IgD-negative memory B cell (primary cell): Measurements from ENCODE around the gene OSBPL2. TPM values are rescaled to one million over a fixed set of nuclear protein-coding genes. Genes with fewer than 3 reads are reported as not detected.

Source experiments
- H3K27ac Mint-ChIP-seq, 3 donors: one replicate each; pipeline ENCODE4 v1.8.0; 2020 to 2022; ENCODE audit warnings: mild to moderate bottlenecking in 3 of 3, mixed read lengths in 3 of 3, moderate library complexity in 1 of 3
- H3K27me3 Mint-ChIP-seq: one replicate; pipeline ENCODE4 v1.8.0; 2021; ENCODE audit warnings: mixed read lengths
- H3K36me3 Mint-ChIP-seq: one replicate; pipeline ENCODE4 v1.8.0; 2020; ENCODE audit warnings: mild to moderate bottlenecking, mixed read lengths
- H3K4me1 Mint-ChIP-seq, 3 donors: one replicate each; pipeline ENCODE4 v1.8.0; 2020 to 2022; ENCODE audit warnings: mixed read lengths in 3 of 3, mild to moderate bottlenecking in 1 of 3
- H3K4me3 Mint-ChIP-seq, 4 donors: one replicate each; pipeline ENCODE4 v1.8.0; 2020 to 2022; ENCODE audit warnings: mild to moderate bottlenecking in 4 of 4, mixed read lengths in 4 of 4, moderate library complexity in 3 of 4
- H3K9me3 Mint-ChIP-seq, 3 donors: one replicate each; pipeline ENCODE4 v1.8.0; 2020 to 2021; ENCODE audit warnings: mixed read lengths in 3 of 3, mild to moderate bottlenecking in 1 of 3
- polyA plus RNA-seq: library from polyadenylated mRNA; unstranded; fragments of 300-500 nt; fragmentation: Illumina TruSeq; gene quantifications from one replicate; pipeline ENCODE4 v1.2.3, GENCODE V29; 2021

The OSBPL2 gene
- polyA plus RNA-seq, 1 donor from 2014 or later: 25.6 TPM

- Mint-ChIP-seq H3K4me1 (peaks cover 0 to 4% (median 0%) of the 10 kb centered on the region in 3 donors), H3K4me3 (peak overlapping the region in 1 of 4 donors; percentile 28), H3K36me3 (no peaks in the 10 kb centered on the region), H3K9me3 (peaks cover 0 to 4% (median 0%) of the 10 kb centered on the region in 3 donors), H3K27ac (no peak overlapping the region), H3K27me3 (peaks cover 27% of the 10 kb centered on the region)
Observed at GRCh38 chr20:62224113-62224855, 14.0 kb upstream of the OSBPL2 start.

GRCh38 chr20:62225026-62225425 lies 13.3 kb upstream of the OSBPL2 start:
- H3K27me3 Mint-ChIP-seq: peaks cover 27% of the 10 kb centered on the region
- H3K4me3 Mint-ChIP-seq: no peak overlapping the region
- peaks cover 0 to 4% (median 0%) of the 10 kb centered on the region in 3 donors for H3K4me1 Mint-ChIP-seq
- H3K9me3 Mint-ChIP-seq: peaks cover 0 to 4% (median 0%) of the 10 kb centered on the region in 3 donors
- H3K27ac Mint-ChIP-seq: no peak overlapping the region
- H3K36me3 Mint-ChIP-seq: no peaks in the 10 kb centered on the region

GRCh38 chr20:62225820-62226635 lies 12.3 kb upstream of the OSBPL2 start:
- Mint-ChIP-seq H3K27ac (no peak overlapping the region), H3K9me3 (peaks cover 0 to 4% (median 0%) of the 10 kb centered on the region in 3 donors), H3K4me3 (no peak overlapping the region), H3K27me3 (peaks cover 26% of the 10 kb centered on the region), H3K4me1 (peaks cover 0 to 3% (median 0%) of the 10 kb centered on the region in 3 donors), H3K36me3 (no peaks in the 10 kb centered on the region)

GRCh38 chr20:62226707-62227590 lies 11.4 kb upstream of the OSBPL2 start:
- Mint-ChIP-seq H3K4me1 (peaks cover 0 to 2% (median 0%) of the 10 kb centered on the region in 3 donors), H3K27me3 (peaks cover 18% of the 10 kb centered on the region), H3K9me3 (peaks cover 0 to 4% (median 0%) of the 10 kb centered on the region in 3 donors), H3K27ac (no peak overlapping the region), H3K36me3 (no peaks in the 10 kb centered on the region), H3K4me3 (no peak overlapping the region)

- Mint-ChIP-seq H3K4me1 (peaks cover 0 to 2% (median 0%) of the 10 kb centered on the region in 3 donors), H3K36me3 (no peaks in the 10 kb centered on the region), H3K4me3 (no peak overlapping the region), H3K9me3 (peaks cover 0 to 4% (median 0%) of the 10 kb centered on the region in 3 donors), H3K27ac (no peak overlapping the region), H3K27me3 (peaks cover 14% of the 10 kb centered on the region)
Observed at GRCh38 chr20:62227591-62227976, 10.7 kb upstream of the OSBPL2 start.

- no peaks in the 10 kb centered on the region for H3K36me3 Mint-ChIP-seq
- H3K27me3 Mint-ChIP-seq: peaks cover 10% of the 10 kb centered on the region
- H3K4me1 Mint-ChIP-seq: peaks cover 0 to 2% (median 0%) of the 10 kb centered on the region in 3 donors
- no peak overlapping the region for H3K4me3 Mint-ChIP-seq
- peaks cover 0 to 4% (median 0%) of the 10 kb centered on the region in 3 donors for H3K9me3 Mint-ChIP-seq
- H3K27ac Mint-ChIP-seq: no peak overlapping the region
Observed at GRCh38 chr20:62227977-62228958, 10.1 kb upstream of the OSBPL2 start.

- Mint-ChIP-seq H3K27me3 (peaks cover 7% of the 10 kb centered on the region), H3K4me3 (no peak overlapping the region), H3K4me1 (peaks cover 0 to 2% (median 0%) of the 10 kb centered on the region in 3 donors), H3K36me3 (no peaks in the 10 kb centered on the region), H3K9me3 (peaks cover 0 to 4% (median 0%) of the 10 kb centered on the region in 3 donors), H3K27ac (no peak overlapping the region)
Observed at GRCh38 chr20:62228982-62229545, 9.3 kb upstream of the OSBPL2 start.

GRCh38 chr20:62229667-62230066 lies 8.7 kb upstream of the OSBPL2 start:
- Mint-ChIP-seq H3K4me1 (peaks cover 0 to under 1% (median 0%) of the 10 kb centered on the region in 3 donors), H3K36me3 (no peaks in the 10 kb centered on the region), H3K4me3 (no peak overlapping the region), H3K27ac (no peak overlapping the region), H3K9me3 (peaks cover 0 to under 1% (median 0%) of the 10 kb centered on the region in 3 donors), H3K27me3 (peaks cover 5% of the 10 kb centered on the region)

GRCh38 chr20:62230276-62230675 lies 8.0 kb upstream of the OSBPL2 start:
- no peaks in the 10 kb centered on the region for H3K36me3 Mint-ChIP-seq

GRCh38 chr20:62230696-62231095 lies 7.6 kb upstream of the OSBPL2 start:
- Mint-ChIP-seq H3K27ac (no peak overlapping the region), H3K27me3 (peaks cover 5% of the 10 kb centered on the region), H3K36me3 (no peaks in the 10 kb centered on the region), H3K9me3 (no peaks in the 10 kb centered on the region), H3K4me3 (no peak overlapping the region), H3K4me1 (no peaks in the 10 kb centered on the region)

More at GRCh38 chr20:62230276-62230675, 8.0 kb upstream of the OSBPL2 start:
- no peak overlapping the region for H3K27ac Mint-ChIP-seq
- no peaks in the 10 kb centered on the region for H3K4me1 Mint-ChIP-seq
- no peak overlapping the region for H3K4me3 Mint-ChIP-seq
- H3K27me3 Mint-ChIP-seq: peaks cover 5% of the 10 kb centered on the region
- H3K9me3 Mint-ChIP-seq: no peaks in the 10 kb centered on the region

- Mint-ChIP-seq H3K4me3 (no peak overlapping the region), H3K9me3 (no peaks in the 10 kb centered on the region), H3K4me1 (peaks cover 0 to 2% (median 0%) of the 10 kb centered on the region in 3 donors), H3K36me3 (no peaks in the 10 kb centered on the region), H3K27me3 (peaks cover 5% of the 10 kb centered on the region), H3K27ac (no peak overlapping the region)
Observed at GRCh38 chr20:62231292-62231691, 7.0 kb upstream of the OSBPL2 start.

- Mint-ChIP-seq H3K27ac (peak overlapping the region in 1 of 3 donors; percentile 35), H3K27me3 (no peaks in the 10 kb centered on the region), H3K9me3 (no peaks in the 10 kb centered on the region), H3K4me3 (no peak overlapping the region), H3K36me3 (no peaks in the 10 kb centered on the region), H3K4me1 (peaks cover 0 to 2% (median 0%) of the 10 kb centered on the region in 3 donors)
Observed at GRCh38 chr20:62232194-62232593, 6.1 kb upstream of the OSBPL2 start.
